Panc1 (cell line): ENCODE measurements around the gene WDR74.

Experiments used
- POLR2AphosphoS5 ChIP-seq: IDR thresholded peaks from 2 replicates; pipeline ENCODE4 v1.6.1; 2012; ENCODE audit warnings: mild to moderate bottlenecking, low read depth, low read length, moderate library complexity
- TF ChIP-seq, protein P1 (sequence below): fragments of 450-650 bp; IDR thresholded peaks from 2 replicates; pipeline ENCODE4 v1.5.1; 2017; ENCODE audit warnings: mild to moderate bottlenecking
- TF ChIP-seq, protein P2 (sequence below), 2 experiments: IDR thresholded peaks; 2 replicates each; pipeline ENCODE4 v1.6.1; 2011 to 2012; ENCODE audit warnings: low read depth in 2 of 2, control low read depth in 1 of 2, low read length in 1 of 2, mild to moderate bottlenecking in 1 of 2, moderate library complexity in 1 of 2; ENCODE audit not compliant: insufficient read depth in 1 of 2

DNA sequence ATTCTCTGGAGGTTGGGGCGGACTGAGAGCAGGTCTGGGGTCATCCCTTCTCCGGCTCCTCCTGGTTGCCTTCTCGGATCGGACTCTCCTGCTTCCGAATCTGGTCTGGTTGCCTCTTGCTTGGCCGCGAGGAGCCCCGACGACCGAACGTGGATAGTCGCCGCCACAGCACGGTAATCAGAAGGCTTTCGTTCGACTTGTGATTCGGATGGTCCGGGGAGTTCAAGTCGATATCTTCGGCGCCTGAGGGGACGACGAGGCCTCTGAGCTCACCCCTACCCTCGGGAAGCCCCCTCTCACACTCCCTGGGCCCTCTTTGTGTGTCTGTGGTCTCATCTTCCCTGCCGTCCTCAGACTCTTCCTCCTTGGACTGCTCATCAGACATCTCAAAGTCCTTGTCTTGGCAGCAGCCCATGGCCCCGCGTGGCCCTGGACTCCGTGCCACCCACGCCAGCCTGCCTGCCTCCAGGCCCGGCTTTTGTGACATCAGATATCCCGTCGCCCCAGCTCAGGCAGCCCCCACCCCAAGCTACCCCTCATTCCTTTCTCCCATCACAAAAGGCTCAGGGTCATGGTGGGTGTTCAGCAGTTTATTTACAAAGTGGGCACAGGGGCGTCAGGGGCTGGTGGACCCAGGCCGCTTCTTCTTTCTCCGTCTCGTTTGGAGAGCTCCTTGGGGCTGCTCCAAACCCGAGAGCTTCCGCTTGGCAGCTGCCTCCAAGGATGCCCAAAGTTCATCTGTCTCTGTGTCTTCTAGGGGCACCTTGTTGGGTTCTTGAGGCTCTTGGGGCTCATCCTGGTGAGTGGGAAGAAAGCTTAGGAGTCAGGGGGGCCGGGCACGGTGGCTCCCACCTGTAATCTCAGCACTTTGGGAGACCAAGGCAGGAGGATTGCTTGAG, 6.8 kb downstream of the WDR74 start, which contains the start of gene TEX54:
- TF ChIP-seq, protein P1, sequence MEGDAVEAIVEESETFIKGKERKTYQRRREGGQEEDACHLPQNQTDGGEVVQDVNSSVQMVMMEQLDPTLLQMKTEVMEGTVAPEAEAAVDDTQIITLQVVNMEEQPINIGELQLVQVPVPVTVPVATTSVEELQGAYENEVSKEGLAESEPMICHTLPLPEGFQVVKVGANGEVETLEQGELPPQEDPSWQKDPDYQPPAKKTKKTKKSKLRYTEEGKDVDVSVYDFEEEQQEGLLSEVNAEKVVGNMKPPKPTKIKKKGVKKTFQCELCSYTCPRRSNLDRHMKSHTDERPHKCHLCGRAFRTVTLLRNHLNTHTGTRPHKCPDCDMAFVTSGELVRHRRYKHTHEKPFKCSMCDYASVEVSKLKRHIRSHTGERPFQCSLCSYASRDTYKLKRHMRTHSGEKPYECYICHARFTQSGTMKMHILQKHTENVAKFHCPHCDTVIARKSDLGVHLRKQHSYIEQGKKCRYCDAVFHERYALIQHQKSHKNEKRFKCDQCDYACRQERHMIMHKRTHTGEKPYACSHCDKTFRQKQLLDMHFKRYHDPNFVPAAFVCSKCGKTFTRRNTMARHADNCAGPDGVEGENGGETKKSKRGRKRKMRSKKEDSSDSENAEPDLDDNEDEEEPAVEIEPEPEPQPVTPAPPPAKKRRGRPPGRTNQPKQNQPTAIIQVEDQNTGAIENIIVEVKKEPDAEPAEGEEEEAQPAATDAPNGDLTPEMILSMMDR = no peak
- no peak; the same call in 1 of the 2 replicates for TF ChIP-seq POLR2AphosphoS5
- TF ChIP-seq, protein P2, sequence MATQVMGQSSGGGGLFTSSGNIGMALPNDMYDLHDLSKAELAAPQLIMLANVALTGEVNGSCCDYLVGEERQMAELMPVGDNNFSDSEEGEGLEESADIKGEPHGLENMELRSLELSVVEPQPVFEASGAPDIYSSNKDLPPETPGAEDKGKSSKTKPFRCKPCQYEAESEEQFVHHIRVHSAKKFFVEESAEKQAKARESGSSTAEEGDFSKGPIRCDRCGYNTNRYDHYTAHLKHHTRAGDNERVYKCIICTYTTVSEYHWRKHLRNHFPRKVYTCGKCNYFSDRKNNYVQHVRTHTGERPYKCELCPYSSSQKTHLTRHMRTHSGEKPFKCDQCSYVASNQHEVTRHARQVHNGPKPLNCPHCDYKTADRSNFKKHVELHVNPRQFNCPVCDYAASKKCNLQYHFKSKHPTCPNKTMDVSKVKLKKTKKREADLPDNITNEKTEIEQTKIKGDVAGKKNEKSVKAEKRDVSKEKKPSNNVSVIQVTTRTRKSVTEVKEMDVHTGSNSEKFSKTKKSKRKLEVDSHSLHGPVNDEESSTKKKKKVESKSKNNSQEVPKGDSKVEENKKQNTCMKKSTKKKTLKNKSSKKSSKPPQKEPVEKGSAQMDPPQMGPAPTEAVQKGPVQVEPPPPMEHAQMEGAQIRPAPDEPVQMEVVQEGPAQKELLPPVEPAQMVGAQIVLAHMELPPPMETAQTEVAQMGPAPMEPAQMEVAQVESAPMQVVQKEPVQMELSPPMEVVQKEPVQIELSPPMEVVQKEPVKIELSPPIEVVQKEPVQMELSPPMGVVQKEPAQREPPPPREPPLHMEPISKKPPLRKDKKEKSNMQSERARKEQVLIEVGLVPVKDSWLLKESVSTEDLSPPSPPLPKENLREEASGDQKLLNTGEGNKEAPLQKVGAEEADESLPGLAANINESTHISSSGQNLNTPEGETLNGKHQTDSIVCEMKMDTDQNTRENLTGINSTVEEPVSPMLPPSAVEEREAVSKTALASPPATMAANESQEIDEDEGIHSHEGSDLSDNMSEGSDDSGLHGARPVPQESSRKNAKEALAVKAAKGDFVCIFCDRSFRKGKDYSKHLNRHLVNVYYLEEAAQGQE (IDR thresholded peaks at IDR 0.05; ENCODE audit: insufficient read depth in 1 of 2, low read depth in 2 of 2, low read length in 1 of 2) = peak in 1 of 2 experiments; percentile 15; a peak in 1 of 4 replicates
